Mucosa of descending colon (tissue), 3 donors: ENCODE measurements around the gene CCDC47. TPM values are rescaled to one million over a fixed set of nuclear protein-coding genes. Genes with fewer than 3 reads are reported as not detected.
A peak's percentile ranks its signal among the peaks of the same experiment; 100 is the strongest.

Experiments
- ATAC-seq: fragments of 200-7000 bp; cut with Tn5 transposase; one replicate; pipeline ENCODE4 v1.9.1; 2020; ENCODE audit warnings: mild to moderate bottlenecking, moderate library complexity
- DNase-seq, 3 donors: peaks; one replicate each; pipeline ENCODE4 v3.0.0-alpha.2; 2020
- H3K36me3 ChIP-seq: fragments of 200-600 bp; one replicate; pipeline ENCODE4 v1.8.0; 2021; ENCODE audit warnings: low read depth, mild to moderate bottlenecking
- H3K4me1 ChIP-seq: fragments of 200-600 bp; one replicate; pipeline ENCODE4 v1.8.0; 2021; ENCODE audit warnings: low read depth, mild to moderate bottlenecking
- H3K4me3 ChIP-seq: fragments of 200-600 bp; one replicate; pipeline ENCODE4 v1.8.0; 2021; ENCODE audit warnings: mild to moderate bottlenecking
- H3K9me3 ChIP-seq: fragments of 200-600 bp; one replicate; pipeline ENCODE4 v1.8.0; 2021; ENCODE audit warnings: mild to moderate bottlenecking
- intact Hi-C, 2 donors: fragments of 100-400 bp; cut with DNase I in 1 of 2; cut with micrococcal nuclease in 1 of 2; formaldehyde crosslinking; loops; one replicate each; pipeline versions ENCODE4 v1.11.0 to v1.11.1; 2022; cut with DNase I, micrococcal nuclease
- total RNA-seq, 3 donors: library from RNA; stranded (reverse); fragmentation: NEBNext Ultra II Directional in 2 of 3; extraction: Animal tissue kit (Norgen Biotek cat#: 25700) in 2 of 3; gene quantifications; one replicate each; pipeline versions ENCODE4 v1.2.1 to v1.2.4, GENCODE V29; 2021 to 2023
- TF ChIP-seq, protein P1 (sequence below): fragments of 200-600 bp; IDR thresholded peaks from one replicate; pipeline ENCODE4 v1.8.0; 2022; ENCODE audit warnings: antibody characterized with exemption, mild to moderate bottlenecking
- donor health status: DM: no; HTN: no; CAD: no; lungs with moderate emphysema.
- donor health status: DM: no; HTN: no; CAD: no.
- donor health status: DM: no; HTN: yes; CAD: no.

Gene CCDC47
- total RNA-seq, 3 donors from 2014 or later = 94.9 to 139 (median 128) TPM

DNA sequence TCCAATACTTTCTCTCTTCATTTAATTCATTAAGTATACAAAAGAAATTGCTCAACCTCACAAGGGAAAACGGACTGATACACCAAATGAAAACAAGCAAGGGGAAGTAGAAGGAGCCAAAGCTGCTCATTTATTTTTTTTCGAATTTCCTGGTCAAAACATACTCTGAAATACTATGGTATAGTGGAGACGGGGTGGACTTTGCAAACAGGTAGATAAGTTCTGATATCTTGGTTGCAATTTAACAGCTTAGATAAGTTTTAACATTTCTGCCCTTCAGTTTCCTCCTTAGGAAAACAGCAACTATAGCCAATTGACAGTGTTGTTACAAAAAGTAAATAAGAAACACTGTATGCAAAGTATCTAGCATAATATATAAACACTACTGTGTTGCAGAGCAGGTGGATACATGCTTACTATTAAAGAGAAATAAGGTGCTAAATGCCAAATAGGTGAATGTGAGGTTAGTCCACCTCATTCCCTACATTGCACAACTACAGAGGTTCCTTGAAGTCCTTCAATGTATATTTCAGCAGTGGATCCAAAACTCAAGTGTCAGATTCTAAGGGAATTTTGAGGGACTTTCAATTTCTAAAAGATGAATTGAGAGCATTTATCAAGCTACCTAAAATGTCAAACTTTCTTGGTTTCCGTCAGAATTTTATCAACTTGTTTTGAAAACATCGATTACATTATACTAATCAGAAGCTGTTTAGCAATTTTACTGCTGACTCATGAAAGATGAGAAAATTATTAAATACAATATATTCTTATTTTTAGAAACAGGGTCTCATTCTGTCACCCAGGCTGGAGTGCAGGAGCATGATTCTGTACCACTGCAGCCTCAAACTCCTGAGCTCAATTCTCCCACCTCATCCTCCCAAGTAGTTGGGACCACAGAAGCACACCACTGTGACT is 11.0 kb downstream of the CCDC47 start:
- no peaks in the 10 kb centered on the region for H3K36me3 ChIP-seq
- DNase-seq = no peak
- peak; percentile 88 for ATAC-seq
- intact Hi-C loops = no loop called here
- H3K4me1 ChIP-seq = peaks cover 9% of the 10 kb centered on the region
- no peaks in the 10 kb centered on the region for H3K9me3 ChIP-seq
- H3K4me3 ChIP-seq = no peak overlapping the region
- TF ChIP-seq, protein P1, sequence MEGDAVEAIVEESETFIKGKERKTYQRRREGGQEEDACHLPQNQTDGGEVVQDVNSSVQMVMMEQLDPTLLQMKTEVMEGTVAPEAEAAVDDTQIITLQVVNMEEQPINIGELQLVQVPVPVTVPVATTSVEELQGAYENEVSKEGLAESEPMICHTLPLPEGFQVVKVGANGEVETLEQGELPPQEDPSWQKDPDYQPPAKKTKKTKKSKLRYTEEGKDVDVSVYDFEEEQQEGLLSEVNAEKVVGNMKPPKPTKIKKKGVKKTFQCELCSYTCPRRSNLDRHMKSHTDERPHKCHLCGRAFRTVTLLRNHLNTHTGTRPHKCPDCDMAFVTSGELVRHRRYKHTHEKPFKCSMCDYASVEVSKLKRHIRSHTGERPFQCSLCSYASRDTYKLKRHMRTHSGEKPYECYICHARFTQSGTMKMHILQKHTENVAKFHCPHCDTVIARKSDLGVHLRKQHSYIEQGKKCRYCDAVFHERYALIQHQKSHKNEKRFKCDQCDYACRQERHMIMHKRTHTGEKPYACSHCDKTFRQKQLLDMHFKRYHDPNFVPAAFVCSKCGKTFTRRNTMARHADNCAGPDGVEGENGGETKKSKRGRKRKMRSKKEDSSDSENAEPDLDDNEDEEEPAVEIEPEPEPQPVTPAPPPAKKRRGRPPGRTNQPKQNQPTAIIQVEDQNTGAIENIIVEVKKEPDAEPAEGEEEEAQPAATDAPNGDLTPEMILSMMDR = no peak

DNA sequence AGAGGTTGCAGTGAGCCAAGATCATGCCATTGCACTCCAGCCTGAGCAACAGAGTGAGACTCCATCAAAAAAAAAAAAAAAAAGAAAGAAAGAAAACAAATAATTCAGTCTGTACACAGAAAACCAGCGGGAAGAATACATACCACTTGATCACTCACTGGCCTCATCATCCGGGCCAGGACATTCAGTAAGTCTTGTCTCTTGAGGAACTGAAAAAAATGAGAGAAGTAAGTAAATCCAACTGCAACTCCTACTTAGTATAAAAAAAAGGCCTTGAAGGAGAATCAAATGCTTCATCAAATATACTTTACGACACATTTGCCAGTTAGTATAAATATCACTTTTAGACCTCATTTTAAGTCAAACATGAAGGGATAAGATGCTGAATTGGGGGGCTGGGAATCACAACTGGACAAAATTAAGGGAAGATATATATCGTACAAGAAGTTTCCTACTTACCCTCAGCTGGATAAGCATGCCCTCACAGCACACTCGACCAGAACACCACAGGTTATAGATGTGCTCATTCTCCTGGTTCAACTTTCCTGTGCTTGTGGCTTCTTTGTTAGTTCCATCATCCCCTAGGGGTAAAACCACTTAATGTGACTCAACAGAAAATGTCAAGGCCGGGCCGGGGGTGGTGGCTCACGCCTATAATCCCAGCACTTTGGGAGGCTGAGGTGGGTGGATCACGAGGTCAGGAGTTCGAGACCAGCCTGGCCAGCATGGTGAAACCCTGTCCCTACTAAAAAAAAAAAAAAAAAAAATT is 12.4 kb downstream of the CCDC47 start:
- H3K36me3 ChIP-seq = no peaks in the 10 kb centered on the region
- intact Hi-C loops = no loop called here
- no peaks in the 10 kb centered on the region for H3K9me3 ChIP-seq
- DNase-seq (no peak), ATAC-seq (no peak)
- H3K4me1 ChIP-seq = peaks cover 9% of the 10 kb centered on the region
- TF ChIP-seq, protein P1 = no peak
- H3K4me3 ChIP-seq = no peak overlapping the region

DNA sequence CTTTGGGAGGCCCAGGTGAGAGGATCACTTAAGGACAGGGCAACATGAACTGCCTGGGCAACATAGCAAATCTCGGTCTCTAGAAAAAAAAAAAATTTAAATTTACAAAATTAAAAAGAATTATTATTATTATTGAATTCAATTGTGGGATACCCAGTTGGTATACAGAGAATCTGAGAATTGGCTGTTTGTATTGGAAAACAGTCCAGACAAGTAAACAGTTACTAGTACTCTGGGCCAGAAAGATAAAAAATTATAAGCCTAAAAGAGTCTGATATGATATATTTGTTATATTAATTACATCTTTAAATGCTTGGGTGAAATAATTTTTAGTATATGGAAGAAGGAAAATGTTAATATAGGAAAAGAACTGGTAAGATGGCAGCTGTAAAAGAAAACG is 15.0 kb downstream of the CCDC47 start:
- TF ChIP-seq, protein P1 = no peak
- Histone ChIP-seq H3K9me3 (no peaks in the 10 kb centered on the region), H3K4me1 (peaks cover 9% of the 10 kb centered on the region), H3K4me3 (no peak overlapping the region), H3K36me3 (no peaks in the 10 kb centered on the region)
- intact Hi-C loops = no loop called here
- ATAC-seq = no peak
- DNase-seq = no peak

DNA sequence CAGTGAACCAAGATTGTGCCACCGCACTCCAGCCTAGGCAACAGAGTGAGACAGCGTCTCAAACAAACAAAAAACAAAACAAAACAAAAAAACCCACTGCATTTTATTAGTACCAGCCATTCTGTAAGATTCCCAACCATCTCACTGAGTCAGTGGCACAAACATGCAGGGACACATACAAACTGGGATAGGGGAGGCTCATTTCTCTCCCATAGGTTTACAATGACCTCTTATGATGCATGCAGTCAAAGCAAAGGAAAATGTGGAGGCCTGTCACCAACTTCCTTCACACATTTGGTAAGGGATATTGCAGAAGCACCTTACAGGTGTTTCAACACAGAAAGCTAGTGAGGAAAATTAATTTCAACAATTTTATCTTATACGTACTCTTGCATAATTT is 19.4 kb downstream of the CCDC47 start:
- no peak for DNase-seq
- H3K4me1 ChIP-seq = no peaks in the 10 kb centered on the region
- H3K36me3 ChIP-seq = no peaks in the 10 kb centered on the region
- TF ChIP-seq, protein P1 = no peak
- no peak for ATAC-seq
- intact Hi-C loops = no loop called here
- no peaks in the 10 kb centered on the region for H3K9me3 ChIP-seq
- no peak overlapping the region for H3K4me3 ChIP-seq

DNA sequence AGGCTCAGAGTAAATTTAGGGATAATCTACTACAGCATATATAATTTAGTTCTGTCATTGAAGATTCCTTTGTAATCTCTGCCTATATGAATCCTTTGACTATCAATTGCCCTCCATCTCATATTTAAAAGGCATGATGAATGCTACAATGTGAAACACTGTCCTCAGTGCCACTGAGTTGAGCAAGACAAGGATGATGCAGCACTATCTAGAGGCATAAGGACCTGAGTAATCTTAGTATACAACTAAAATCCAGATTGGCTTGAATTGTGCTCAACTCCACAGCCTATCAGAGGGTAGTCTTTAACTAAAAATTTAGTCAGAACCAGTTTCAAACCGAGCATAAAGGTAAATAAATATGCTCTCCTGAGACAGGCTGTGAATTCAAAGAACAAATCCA is 20.2 kb downstream of the CCDC47 start:
- Histone ChIP-seq H3K4me1 (no peaks in the 10 kb centered on the region), H3K9me3 (no peaks in the 10 kb centered on the region), H3K4me3 (no peak overlapping the region), H3K36me3 (no peaks in the 10 kb centered on the region)
- intact Hi-C loops = no loop called here
- ATAC-seq (no peak), DNase-seq (no peak)
- TF ChIP-seq, protein P1 = no peak
